NCI-H2081 (cell line): Measurements from ENCODE around the gene GSE1.

Experiments used
- DNase-seq, 2 experiments: peaks; one replicate each; lab custom pipeline; 2025; lab: John Stamatoyannopoulos, UW

Gene GSE1

DNA sequence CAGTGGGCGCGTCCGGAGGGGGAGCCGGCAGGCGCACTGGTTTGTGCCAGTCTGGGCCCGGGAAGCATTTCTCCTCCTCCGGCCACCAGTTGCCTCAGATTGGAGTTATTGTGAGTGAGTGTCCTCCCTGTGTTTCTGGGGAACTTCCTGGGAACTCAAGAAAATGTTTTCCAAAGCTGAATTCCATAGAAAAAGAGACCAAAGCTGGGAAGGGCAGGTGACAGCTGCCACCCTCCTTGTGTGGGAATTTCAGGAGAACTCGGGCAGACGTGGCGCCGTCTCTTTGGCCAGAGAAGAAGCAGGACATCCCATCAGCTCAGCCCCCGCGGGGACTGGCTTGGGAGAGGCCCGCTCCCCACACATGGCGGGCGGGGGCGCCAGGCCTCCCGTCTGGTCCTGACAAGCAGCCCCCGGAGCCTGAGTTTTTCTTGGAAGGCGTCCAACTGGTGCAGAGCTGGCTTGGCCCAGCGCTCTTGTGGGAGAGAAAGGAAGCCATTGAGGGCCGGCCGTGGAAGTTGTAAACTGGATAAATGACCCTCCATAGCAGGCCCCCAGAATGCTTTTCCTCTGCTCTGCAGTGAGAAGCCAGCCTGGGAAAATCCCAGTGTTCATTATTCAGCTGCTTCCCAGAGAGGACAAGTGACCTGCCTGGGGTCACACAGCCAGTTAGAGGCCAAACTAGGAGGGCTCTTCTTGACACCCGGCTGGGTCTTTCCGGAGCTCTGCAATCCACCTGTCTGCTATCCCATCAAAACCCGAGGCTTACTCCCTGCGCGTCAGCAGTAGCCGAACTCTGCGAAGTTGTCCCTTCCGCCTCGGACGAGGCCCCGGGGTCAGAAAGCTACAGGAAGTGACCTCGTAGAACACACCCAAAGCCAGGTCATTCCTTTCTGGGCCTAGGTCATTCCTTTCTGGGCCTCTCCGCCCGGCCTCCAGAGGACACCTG, 39.2 kb upstream of the GSE1 start:
- DNase-seq = peak in 1 of 2 experiments; percentile 35

DNA sequence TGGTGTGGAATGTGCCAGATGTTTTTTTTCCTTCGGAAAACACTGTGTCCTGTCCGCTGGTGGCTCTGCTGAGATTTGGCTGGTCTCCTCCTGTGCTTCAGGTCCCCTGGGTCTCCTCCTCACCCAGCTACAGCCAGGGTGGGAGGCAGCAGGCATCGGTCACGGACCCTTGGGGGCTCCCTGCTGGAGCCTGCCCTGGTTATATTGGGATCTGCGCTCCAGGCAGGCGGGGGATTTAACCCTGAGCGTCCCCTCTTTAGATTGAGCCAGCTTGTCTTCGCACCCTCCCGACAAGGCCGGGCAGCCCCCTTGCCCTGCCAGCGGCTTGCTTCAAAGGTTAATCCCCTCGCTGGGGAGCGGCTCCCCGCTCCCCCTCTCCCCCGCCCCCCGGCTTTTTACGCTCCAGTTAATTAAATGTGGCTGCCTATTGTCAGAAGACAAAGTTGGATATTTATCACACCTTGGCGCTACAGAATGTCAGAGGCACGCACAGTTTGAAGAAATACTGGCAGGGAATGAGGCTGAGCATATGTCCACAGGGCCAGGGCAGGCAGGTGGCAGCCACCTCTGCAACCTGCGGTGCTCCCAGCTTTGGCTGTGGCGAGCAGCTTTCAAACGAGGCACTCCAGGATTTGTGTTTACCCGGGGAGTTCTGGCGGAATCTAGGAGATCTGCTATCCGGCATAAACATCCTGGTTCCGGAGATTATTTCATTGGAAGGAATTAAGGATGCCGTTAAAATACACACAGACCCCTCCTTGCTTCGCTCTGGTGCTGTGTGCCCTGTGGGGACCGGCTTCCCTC, 38.2 kb upstream of the GSE1 start:
- DNase-seq = peak; percentile 21 to 65

GRCh38 chr16:85575920-85576319, 37.2 kb upstream of the GSE1 start:
- no peak for DNase-seq

DNA sequence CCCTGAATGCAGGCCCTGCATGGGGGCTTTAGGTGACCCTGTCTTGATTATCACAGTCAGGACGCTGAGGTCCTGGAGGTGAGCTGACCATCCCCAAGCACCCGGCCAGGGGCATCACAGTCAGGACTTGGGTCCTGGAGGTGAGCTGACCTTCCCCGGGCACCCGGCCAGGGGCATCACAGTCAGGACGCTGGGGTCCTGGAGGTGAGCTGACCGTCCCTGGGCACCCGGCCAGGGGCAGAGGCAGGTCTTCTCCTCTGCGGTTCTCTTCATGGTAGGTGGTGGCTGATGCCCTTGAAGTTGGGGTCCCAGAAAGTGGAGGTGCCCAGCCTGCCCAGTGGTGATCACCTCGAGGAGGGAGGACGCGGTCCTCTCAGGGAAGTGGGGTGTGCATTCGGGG, 36.2 kb upstream of the GSE1 start:
- no peak for DNase-seq

DNA sequence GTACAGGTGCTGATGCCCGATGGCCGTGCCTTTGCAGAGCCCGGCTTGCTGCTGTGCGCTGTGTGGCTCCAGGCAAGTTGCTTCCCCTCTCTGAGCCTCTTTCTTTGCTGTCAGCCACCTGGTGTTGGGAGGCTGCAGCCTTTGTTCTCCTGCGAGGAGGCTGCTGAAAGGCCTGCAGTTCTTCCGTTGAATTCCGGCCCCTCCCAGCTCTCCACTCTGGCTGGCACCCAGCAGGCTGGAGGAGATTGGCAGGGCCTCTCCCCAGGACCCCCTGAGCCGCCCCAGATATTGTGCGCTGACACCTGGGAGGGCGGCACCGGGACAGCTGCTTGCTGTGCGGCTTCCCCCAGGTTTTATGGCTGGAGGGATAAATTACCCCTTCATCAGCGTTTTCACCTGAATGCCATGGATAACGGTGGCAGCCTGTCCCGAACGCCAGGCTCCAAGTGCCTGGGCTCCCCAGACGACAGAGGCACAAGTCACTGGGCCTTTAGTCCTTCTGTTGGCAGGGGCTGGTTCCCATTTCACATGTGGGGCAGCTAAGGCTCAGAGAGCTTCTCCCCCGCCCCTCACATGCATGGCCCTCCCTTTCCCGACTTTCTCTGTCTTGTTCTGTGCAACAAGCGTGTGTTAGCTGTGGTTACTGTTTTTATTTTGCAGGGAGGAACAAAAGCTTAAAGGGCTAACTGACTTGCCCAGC, 35.1 kb upstream of the GSE1 start:
- peak; percentile 83 to 89 for DNase-seq

DNA sequence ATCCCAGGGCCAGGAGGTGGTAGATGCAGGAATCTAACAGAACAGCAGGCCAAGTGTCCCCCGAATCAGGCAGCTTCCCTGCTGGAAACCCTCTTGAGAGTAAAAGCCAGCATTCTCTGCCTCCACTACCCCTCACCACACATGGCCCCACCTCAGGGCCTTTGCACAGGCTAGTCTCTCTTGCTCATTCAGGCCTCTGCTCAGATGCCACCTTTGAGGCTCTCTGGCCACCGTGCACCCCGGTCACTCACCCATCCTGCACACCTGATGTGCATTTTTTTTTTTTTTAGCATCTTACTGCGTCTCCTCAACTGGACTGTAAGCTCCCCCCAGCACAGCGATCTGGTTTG, 34.5 kb upstream of the GSE1 start:
- DNase-seq = no peak

DNA sequence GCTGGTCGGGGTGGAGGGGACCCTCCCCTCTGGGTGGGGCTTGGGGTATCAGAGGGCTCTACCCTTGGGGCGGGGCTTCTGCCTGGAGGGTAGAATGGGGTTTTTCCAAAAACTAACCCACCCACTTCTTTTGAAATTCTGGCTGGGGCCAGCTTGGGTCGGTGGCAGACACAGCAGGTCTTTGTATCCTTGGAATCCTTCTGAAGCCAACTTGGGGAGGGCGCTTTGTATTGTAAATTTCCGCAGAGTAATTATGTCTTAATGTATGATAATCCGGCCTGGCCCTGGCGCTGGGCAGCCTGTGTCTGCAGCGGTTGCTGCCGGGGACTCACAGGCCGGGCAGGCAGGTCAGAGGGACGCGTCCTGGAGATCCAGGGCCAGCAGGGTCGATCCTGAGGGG, 33.9 kb upstream of the GSE1 start:
- peak in 1 of 2 experiments; percentile 23 for DNase-seq

DNA sequence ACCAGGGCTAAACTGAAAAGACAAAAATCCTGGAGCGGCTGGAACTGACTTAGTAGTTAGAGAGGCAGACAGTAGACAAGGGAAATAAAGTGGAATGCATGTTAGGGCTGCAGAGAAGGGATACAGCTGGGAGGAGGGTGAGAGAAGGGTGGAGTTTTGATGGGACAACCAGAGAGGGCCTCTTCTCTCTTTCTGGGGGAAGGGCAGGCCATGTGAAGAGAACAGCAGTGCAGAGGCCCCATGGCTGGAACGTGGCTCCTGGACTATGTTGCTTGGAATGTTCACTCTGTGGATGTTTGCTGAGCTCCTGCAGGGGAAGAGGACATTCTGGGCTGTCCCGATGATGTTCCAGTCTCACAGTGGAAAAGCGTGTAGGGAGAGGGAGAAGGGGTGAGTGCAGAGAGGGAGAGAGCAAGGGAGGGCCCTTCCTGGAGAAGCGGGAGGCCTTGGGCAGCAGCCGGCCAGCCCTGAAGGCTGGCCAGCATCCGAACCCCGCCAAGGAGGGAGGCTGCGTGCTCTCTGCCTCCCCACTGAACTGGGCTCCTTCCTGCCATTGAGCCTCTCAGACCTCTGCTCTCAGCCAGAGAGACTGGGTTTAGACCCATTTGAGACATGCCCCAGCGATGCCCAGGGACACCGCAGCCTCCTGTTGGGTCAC, 33.1 kb upstream of the GSE1 start:
- no peak for DNase-seq

DNA sequence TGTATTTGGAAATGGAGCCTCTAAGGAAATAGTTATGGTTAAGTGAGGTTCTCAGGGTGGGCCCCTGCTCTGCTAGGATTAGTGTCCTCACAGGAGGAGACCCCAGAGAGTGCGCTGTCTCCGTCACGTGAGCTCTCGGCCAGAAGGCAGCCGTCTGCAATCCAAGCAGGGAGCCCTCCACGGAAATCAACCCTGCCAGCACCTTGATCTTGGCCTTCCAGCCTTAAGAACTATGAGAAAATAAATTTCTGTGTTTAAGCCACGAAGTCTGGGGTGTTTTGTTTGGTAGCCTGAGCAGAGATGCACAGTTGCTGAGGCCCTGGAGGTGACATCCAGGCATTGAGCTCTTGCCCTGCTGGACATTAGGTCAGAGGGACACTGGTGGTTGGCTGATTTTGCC, 32.4 kb upstream of the GSE1 start:
- no peak for DNase-seq

DNA sequence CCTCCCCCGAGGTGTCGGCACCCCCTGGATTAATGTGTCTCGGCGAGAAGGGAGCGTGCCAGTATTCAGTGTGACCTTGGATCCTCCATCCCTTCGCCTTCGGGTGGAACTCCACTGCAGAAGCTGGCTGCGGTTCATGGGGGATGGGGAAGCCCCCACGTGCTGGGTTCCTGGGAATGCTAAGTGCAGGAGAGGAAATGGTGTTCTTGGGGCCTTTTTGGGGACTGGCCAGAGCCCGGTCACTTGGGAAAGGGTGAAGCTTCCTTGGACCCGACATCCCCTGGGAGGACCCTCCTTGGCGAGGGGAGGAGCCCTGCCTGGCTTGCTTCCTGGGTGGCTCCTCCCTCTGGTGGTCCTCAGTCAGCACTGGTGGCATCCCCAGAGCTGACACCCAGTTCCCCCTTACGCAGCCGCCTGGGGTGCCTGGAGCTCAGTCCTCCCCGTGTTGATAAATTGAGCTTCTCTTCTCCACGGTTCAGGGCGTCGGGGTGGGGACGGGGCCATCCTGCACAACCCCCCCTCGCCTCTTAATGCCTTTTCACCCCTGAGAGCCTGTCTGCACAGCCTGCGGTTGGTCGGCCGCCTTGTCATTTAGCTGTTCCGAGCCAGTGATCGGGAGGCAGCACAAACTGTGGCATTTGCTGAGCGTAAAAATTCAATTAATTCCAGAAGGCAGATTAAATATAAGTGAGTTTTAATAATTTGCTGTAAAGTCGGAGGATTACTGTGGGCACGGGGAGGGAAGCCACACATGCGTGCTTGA, 30.7 kb upstream of the GSE1 start:
- no peak for DNase-seq

- peak; percentile 80 to 95 for DNase-seq
Measured at GRCh38 chr16:85583491-85584181, 29.5 kb upstream of the GSE1 start.

- peak; percentile 80 to 94 for DNase-seq
Measured at GRCh38 chr16:85584267-85584666, 28.9 kb upstream of the GSE1 start.

- peak; percentile 27 to 37 for DNase-seq
Measured at GRCh38 chr16:85584819-85585282, 28.3 kb upstream of the GSE1 start.

DNA sequence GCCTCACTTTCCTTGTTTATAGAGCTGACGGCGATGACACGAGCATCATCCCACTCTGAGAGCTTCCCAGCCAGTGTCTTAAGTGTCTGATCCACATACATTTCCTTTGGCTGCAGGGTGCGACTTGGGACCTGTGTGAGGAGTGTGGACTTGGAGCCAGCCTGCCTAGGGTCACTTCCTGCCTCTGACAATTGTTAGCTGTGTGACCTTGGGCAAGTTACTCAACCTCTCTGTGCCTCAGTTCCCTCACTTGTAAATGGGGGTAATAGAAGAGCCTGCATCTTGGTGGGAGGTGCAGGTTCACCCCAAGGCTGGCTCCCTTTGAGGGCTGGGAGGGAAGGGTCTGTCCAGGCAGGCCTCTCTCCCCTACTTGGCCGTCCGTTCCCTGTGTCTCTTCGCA, 27.4 kb upstream of the GSE1 start:
- no peak for DNase-seq

DNA sequence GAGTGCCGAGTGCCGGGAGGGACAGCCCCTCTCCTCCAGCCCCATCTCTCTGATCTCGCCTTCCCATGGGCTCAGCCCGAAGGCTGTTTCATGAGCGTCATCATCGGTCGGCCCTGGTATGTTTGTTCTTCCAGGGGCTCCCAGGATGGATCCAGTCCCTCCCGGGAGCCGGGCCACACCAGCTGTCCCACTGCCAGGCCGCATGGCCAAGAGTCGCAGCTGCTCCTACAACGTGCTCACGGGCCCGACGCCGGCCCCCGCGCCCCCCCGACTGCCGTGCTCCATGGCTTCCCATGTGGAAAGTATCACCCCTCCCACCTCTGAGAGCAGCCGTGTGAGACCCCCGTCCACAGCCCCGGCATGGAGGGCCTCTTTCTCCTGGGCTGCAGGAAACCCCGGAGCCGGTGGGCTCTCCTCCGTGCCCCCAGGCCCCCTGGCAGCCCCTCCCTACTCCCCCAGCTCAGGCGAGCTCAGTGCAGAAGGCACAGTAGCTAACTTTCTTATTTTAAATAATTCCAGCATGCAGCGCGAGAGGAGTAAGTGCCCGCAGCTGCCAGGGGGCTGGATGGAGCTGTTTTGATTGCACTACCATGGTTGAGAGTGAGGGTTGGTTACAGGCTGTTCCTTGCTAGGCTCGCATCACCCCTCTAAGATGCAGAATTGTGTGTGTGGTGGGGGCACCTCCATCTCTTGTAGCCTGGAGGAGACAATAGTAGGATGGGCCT, 26.6 kb upstream of the GSE1 start:
- peak in 1 of 2 experiments; percentile 65 for DNase-seq

- no peak for DNase-seq
Measured at GRCh38 chr16:85587762-85588556, 25.2 kb upstream of the GSE1 start.

- no peak for DNase-seq
Measured at GRCh38 chr16:85588562-85589503, 24.3 kb upstream of the GSE1 start.
